Activated T-cell treated with anti-CD3 and anti-CD28 coated beads, Interleukin-2, amount 50 U/mL, for 72 hours (primary cell): ENCODE measurements around the gene RGMA. TPM values are rescaled to one million over a fixed set of nuclear protein-coding genes. Genes with fewer than 3 reads are reported as not detected.
"Not testable (repeated sequence)": the region's sequence is repeated elsewhere in the genome, so short reads cannot be mapped to it uniquely, and the experiment has no call there.

Experiments
- ATAC-seq, 2 donors: fragments of 150-1000 bp; cut with Tn5 transposase; replicated peaks in 1 of 2; 2 replicates each; pipeline ENCODE4 v1.10.0; 2021; ENCODE audit warnings: moderate library complexity in 2 of 2, mild to moderate bottlenecking in 1 of 2
- DNase-seq, 2 donors: peaks; one replicate each; pipeline ENCODE4 v3.0.0; 2021 to 2022; ENCODE audit warnings: mixed read lengths in 1 of 2
- H3K27ac Mint-ChIP-seq: one replicate; pipeline ENCODE4 v1.8.0; 2022; ENCODE audit warnings: mild to moderate bottlenecking, moderate library complexity, mixed read lengths
- H3K27me3 Mint-ChIP-seq: one replicate; pipeline ENCODE4 v1.8.0; 2022; ENCODE audit warnings: low read depth, mixed read lengths
- H3K36me3 Mint-ChIP-seq, 2 donors: one replicate each; pipeline ENCODE4 v1.8.0; 2022; ENCODE audit warnings: mixed read lengths in 2 of 2, mild to moderate bottlenecking in 1 of 2; ENCODE audit not compliant: insufficient read depth in 2 of 2
- H3K4me1 Mint-ChIP-seq: one replicate; pipeline ENCODE4 v1.8.0; 2022; ENCODE audit warnings: low read depth, mixed read lengths
- H3K4me3 Mint-ChIP-seq, 2 donors: one replicate each; pipeline ENCODE4 v1.8.0; 2022; ENCODE audit warnings: mild to moderate bottlenecking in 2 of 2, mixed read lengths in 2 of 2, moderate library complexity in 2 of 2
- H3K9me3 Mint-ChIP-seq, 2 donors: one replicate each; pipeline ENCODE4 v1.8.0; 2022; ENCODE audit warnings: mixed read lengths in 2 of 2
- total RNA-seq, 2 donors: library from RNA; stranded (reverse); gene quantifications; one replicate each; pipeline ENCODE4 v1.2.3, GENCODE V29; 2022

RGMA gene
- total RNA-seq, 2 donors from 2014 or later, result 0.53 to 1.7 TPM

- Mint-ChIP-seq H3K4me3 (no peak overlapping the region), H3K36me3 (no peaks in the 10 kb centered on the region), H3K4me1 (peaks cover 5% of the 10 kb centered on the region), H3K27ac (no peak overlapping the region), H3K27me3 (no peaks in the 10 kb centered on the region), H3K9me3 (no peaks in the 10 kb centered on the region)
- ATAC-seq (no peak), DNase-seq (no peak)
Measured at GRCh38 chr15:93036951-93037819, 51.8 kb downstream of the RGMA start.

- Mint-ChIP-seq H3K4me1 (peaks cover 5% of the 10 kb centered on the region), H3K36me3 (no peaks in the 10 kb centered on the region), H3K9me3 (no peaks in the 10 kb centered on the region), H3K4me3 (peak overlapping the region; percentile 55 to 72), H3K27ac (no peak overlapping the region), H3K27me3 (no peaks in the 10 kb centered on the region)
- ATAC-seq, result peak; percentile 70 to 72
- peak; percentile 56 to 67 for DNase-seq
Measured at GRCh38 chr15:93035953-93036810, 52.8 kb downstream of the RGMA start.

- Mint-ChIP-seq H3K27ac (no peak overlapping the region), H3K4me3 (no peak overlapping the region), H3K27me3 (no peaks in the 10 kb centered on the region), H3K9me3 (no peaks in the 10 kb centered on the region), H3K36me3 (no peaks in the 10 kb centered on the region), H3K4me1 (peaks cover 5% of the 10 kb centered on the region)
- no peak for DNase-seq
- ATAC-seq, result peak in 1 of 2 donors; percentile 32
Measured at GRCh38 chr15:93035092-93035915, 53.7 kb downstream of the RGMA start.

- DNase-seq, result no peak
- H3K9me3 Mint-ChIP-seq, result no peaks in the 10 kb centered on the region
- H3K27me3 Mint-ChIP-seq, result no peaks in the 10 kb centered on the region
- no peak overlapping the region for H3K4me3 Mint-ChIP-seq
- H3K4me1 Mint-ChIP-seq, result peaks cover 11% of the 10 kb centered on the region
- no peak for ATAC-seq
- H3K36me3 Mint-ChIP-seq, result no peaks in the 10 kb centered on the region
- H3K27ac Mint-ChIP-seq, result no peak overlapping the region
Measured at GRCh38 chr15:93034512-93034911, 54.5 kb downstream of the RGMA start.

GRCh38 chr15:93033434-93034045 is 55.5 kb downstream of the RGMA start:
- Mint-ChIP-seq H3K9me3 (no peaks in the 10 kb centered on the region), H3K4me1 (peaks cover 21% of the 10 kb centered on the region), H3K36me3 (no peaks in the 10 kb centered on the region), H3K27me3 (no peaks in the 10 kb centered on the region), H3K4me3 (no peak overlapping the region), H3K27ac (no peak overlapping the region)
- ATAC-seq, result no peak
- DNase-seq, result no peak

GRCh38 chr15:93032515-93033206 is 56.4 kb downstream of the RGMA start:
- not testable (repeated sequence) for DNase-seq, H3K27ac Mint-ChIP-seq, H3K4me3 Mint-ChIP-seq, H3K27me3 Mint-ChIP-seq, H3K36me3 Mint-ChIP-seq, ATAC-seq, H3K9me3 Mint-ChIP-seq
- H3K4me1 Mint-ChIP-seq, result peaks cover 29% of the 10 kb centered on the region

- H3K9me3 Mint-ChIP-seq, DNase-seq, H3K27ac Mint-ChIP-seq, H3K27me3 Mint-ChIP-seq, H3K4me3 Mint-ChIP-seq, H3K36me3 Mint-ChIP-seq, ATAC-seq: not testable (repeated sequence)
- peaks cover 29% of the 10 kb centered on the region for H3K4me1 Mint-ChIP-seq
Measured at GRCh38 chr15:93031557-93032384, 57.2 kb downstream of the RGMA start.

- Mint-ChIP-seq H3K36me3 (peaks cover 0 to 4% of the 10 kb centered on the region in 2 donors), H3K9me3 (no peaks in the 10 kb centered on the region), H3K27me3 (no peaks in the 10 kb centered on the region), H3K4me3 (no peak overlapping the region), H3K27ac (no peak overlapping the region), H3K4me1 (peaks cover 29% of the 10 kb centered on the region)
- peak in 1 of 2 donors; percentile 0 for ATAC-seq
- DNase-seq, result no peak
Measured at GRCh38 chr15:93031103-93031464, 57.9 kb downstream of the RGMA start.

GRCh38 chr15:93030430-93031102 is 58.4 kb downstream of the RGMA start:
- Mint-ChIP-seq H3K27me3 (no peaks in the 10 kb centered on the region), H3K9me3 (no peaks in the 10 kb centered on the region), H3K36me3 (peaks cover 0 to 5% of the 10 kb centered on the region in 2 donors), H3K27ac (no peak overlapping the region), H3K4me1 (peaks cover 30% of the 10 kb centered on the region), H3K4me3 (no peak overlapping the region)
- DNase-seq (peak; percentile 66 to 70), ATAC-seq (peak; percentile 70 to 77)

GRCh38 chr15:93029836-93030429 is 59.1 kb downstream of the RGMA start:
- DNase-seq (no peak), ATAC-seq (peak; percentile 5 to 7)
- Mint-ChIP-seq H3K27me3 (no peaks in the 10 kb centered on the region), H3K9me3 (no peaks in the 10 kb centered on the region), H3K27ac (peak overlapping the region; percentile 20), H3K4me3 (no peak overlapping the region), H3K4me1 (peaks cover 36% of the 10 kb centered on the region), H3K36me3 (peaks cover under 1 to 8% of the 10 kb centered on the region in 2 donors)
